Gastroesophageal sphincter (tissue), 3 donors: ENCODE data around the gene SERPINB10.

Experiments
- CTCF ChIP-seq, 4 experiments: fragments of 200-600 bp in 2 of 4; fragments of 450-650 bp in 2 of 4; sonication (generic) in 1 of 4; IDR thresholded peaks; one replicate each; pipeline ENCODE4 v1.5.1; 2017 to 2019; ENCODE audit warnings: antibody characterized with exemption in 4 of 4, mild to moderate bottlenecking in 2 of 4, moderate library complexity in 2 of 4
- EP300 ChIP-seq: sonication (generic); formaldehyde crosslinking; IDR thresholded peaks from one replicate; pipeline ENCODE4 v1.6.1; 2017; ENCODE audit warnings: antibody characterized with exemption, mild to moderate bottlenecking
- POLR2A ChIP-seq, 2 donors: fragments of 450-650 bp; IDR thresholded peaks; one replicate each; pipeline ENCODE4 v1.6.1; 2017; ENCODE audit warnings: antibody characterized with exemption in 2 of 2, mild to moderate bottlenecking in 2 of 2, moderate library complexity in 1 of 2
- POLR2AphosphoS5 ChIP-seq: sonication (generic); formaldehyde crosslinking; IDR thresholded peaks from one replicate; pipeline ENCODE4 v1.6.1; 2017; ENCODE audit warnings: antibody characterized with exemption

- no peak for TF ChIP-seq POLR2A (IDR thresholded peaks at IDR 0.05)
- TF ChIP-seq CTCF (IDR thresholded peaks at IDR 0.05): no peak
- TF ChIP-seq POLR2AphosphoS5: no peak
- no peak for TF ChIP-seq EP300
Observed at GRCh38 chr18:63867368-63868125, 40.2 kb upstream of the SERPINB10 start.
